Endothelial cell of umbilical vein (primary cell): Measurements from ENCODE around the gene GRK5. TPM values are rescaled to one million over a fixed set of nuclear protein-coding genes. Genes with fewer than 3 reads are reported as not detected.

Experiments
- BruUV-seq: library from RNA; stranded (reverse); fragments of 400-500 nt; replicated peaks from 2 replicates; lab custom pipeline; 2021; lab: Mats Ljungman, UMichigan
- CTCF ChIA-PET: fragments of 300-600, 350-600 bp; sonication (Branson Sonifier 250); formaldehyde crosslinking; loops from one replicate; lab custom pipeline; 2021; ENCODE audit warnings: antibody characterized with exemption, inconsistent platforms; lab: Charles Lee
- POLR2A ChIA-PET: fragments of 300-600, 350-600 bp; sonication (Branson Sonifier 250); formaldehyde crosslinking; loops from one replicate; lab custom pipeline; 2021; ENCODE audit warnings: antibody characterized with exemption, inconsistent platforms; lab: Charles Lee
- DNase-seq: peaks from one replicate; pipeline ENCODE4 v3.0.0-alpha.2; 2011; ENCODE audit warnings: low read depth, low spot score
- FAIRE-seq: peaks from 2 replicates; lab custom pipeline; 2011; peaks lifted over from hg19 to GRCh38; lab: Jason Lieb, UNC
- H2AFZ ChIP-seq: 2 replicates; pipeline ENCODE4 v1.6.0; 2012; ENCODE audit warnings: low read depth, low read length, control low read depth, inconsistent platforms
- H3K27ac ChIP-seq: 2 replicates; pipeline ENCODE4 v1.5.1; 2011; ENCODE audit warnings: low read depth, mild to moderate bottlenecking, control low read depth, low read length, moderate library complexity; ENCODE audit not compliant: insufficient read depth
- H3K27me3 ChIP-seq, 2 experiments: 2 replicates each; pipeline versions ENCODE4 v1.6.0 to v1.6.1; 2011; ENCODE audit warnings: low read length in 2 of 2, mixed read lengths in 1 of 2; ENCODE audit not compliant: control insufficient read depth in 2 of 2, insufficient read depth in 2 of 2
- H3K36me3 ChIP-seq, 2 experiments: 2 replicates in 1 of 2; 3 replicates in 1 of 2; pipeline ENCODE4 v1.5.1; 2011; ENCODE audit warnings: low read length in 2 of 2, mild to moderate bottlenecking in 1 of 2, moderate library complexity in 1 of 2; ENCODE audit not compliant: control insufficient read depth in 2 of 2, insufficient read depth in 2 of 2; ENCODE audit errors: extremely low read depth in 1 of 2
- H3K4me1 ChIP-seq: 3 replicates; pipeline ENCODE4 v1.5.1; 2011; ENCODE audit warnings: mild to moderate bottlenecking, low read length; ENCODE audit not compliant: control insufficient read depth, insufficient read depth; ENCODE audit errors: extremely low read depth
- H3K4me2 ChIP-seq: 2 replicates; pipeline ENCODE4 v1.6.1; 2011; ENCODE audit warnings: low read length, control low read depth, mixed read lengths; ENCODE audit not compliant: insufficient read depth
- H3K4me3 ChIP-seq, 3 experiments: fragments of 200-600 bp in 1 of 3; sonication (generic), shearing (Covaris generic) in 1 of 3; replicated peaks in 1 of 3; 2 replicates each; pipeline ENCODE4 v1.5.1; 2011 to 2016; ENCODE audit warnings: control low read depth in 3 of 3, low read length in 3 of 3, mild to moderate bottlenecking in 2 of 3, inconsistent platforms in 1 of 3, low read depth in 1 of 3, moderate library complexity in 1 of 3; ENCODE audit not compliant: insufficient read depth in 1 of 3
- H3K79me2 ChIP-seq: 2 replicates; pipeline ENCODE4 v1.6.0; 2012; ENCODE audit warnings: low read length, inconsistent platforms; ENCODE audit not compliant: control insufficient read depth, insufficient read depth
- H3K9ac ChIP-seq: replicated peaks from 2 replicates; pipeline ENCODE3; 2011; ENCODE audit warnings: low read length, control low read depth; ENCODE audit not compliant: insufficient read depth; ENCODE audit errors: extremely low read depth
- H3K9me1 ChIP-seq: replicated peaks from 3 replicates; pipeline ENCODE4 v1.6.0; 2011; ENCODE audit warnings: mild to moderate bottlenecking, low read length; ENCODE audit not compliant: control insufficient read depth, insufficient read depth; ENCODE audit errors: extremely low read depth
- H3K9me3 ChIP-seq: replicated peaks from 2 replicates; pipeline ENCODE4 v1.5.1; 2012; ENCODE audit warnings: low read length, inconsistent platforms; ENCODE audit not compliant: control insufficient read depth, insufficient read depth
- H4K20me1 ChIP-seq: replicated peaks from 2 replicates; pipeline ENCODE3; 2011; ENCODE audit warnings: mild to moderate bottlenecking, low read length; ENCODE audit not compliant: control insufficient read depth, insufficient read depth; ENCODE audit errors: extremely low read depth
- EZH2 ChIP-seq: IDR thresholded peaks from 2 replicates; pipeline ENCODE4 v1.6.1; 2012; ENCODE audit warnings: borderline replicate concordance, low read depth, mild to moderate bottlenecking, moderate library complexity, low read length, inconsistent platforms; ENCODE audit not compliant: severe bottlenecking
- FOS ChIP-seq: IDR thresholded peaks from 2 replicates; pipeline ENCODE4 v1.6.1; 2011; ENCODE audit warnings: mild to moderate bottlenecking, low read length, moderate library complexity, borderline replicate concordance; ENCODE audit not compliant: insufficient read depth
- GATA2 ChIP-seq: IDR thresholded peaks from 2 replicates; pipeline ENCODE4 v1.7.0; 2011; ENCODE audit warnings: low read depth, mild to moderate bottlenecking, moderate library complexity, mixed read lengths, low read length; ENCODE audit not compliant: insufficient read length, insufficient read depth
- JUN ChIP-seq: IDR thresholded peaks from 2 replicates; pipeline ENCODE4 v1.6.1; 2011; ENCODE audit warnings: borderline replicate concordance, low read depth; ENCODE audit not compliant: insufficient read length, insufficient read depth
- MAX ChIP-seq: IDR thresholded peaks from 2 replicates; pipeline ENCODE4 v1.6.1; 2011; ENCODE audit not compliant: insufficient read depth, insufficient read length
- MYC ChIP-seq: IDR thresholded peaks from one replicate; pipeline ENCODE4 v1.6.1; 2011; ENCODE audit warnings: mild to moderate bottlenecking, low read depth, low read length
- POLR2A ChIP-seq: IDR thresholded peaks from 2 replicates; pipeline ENCODE4 v1.6.1; 2012; ENCODE audit warnings: low read depth, mild to moderate bottlenecking, control low read depth, low read length
- POLR2AphosphoS5 ChIP-seq: IDR thresholded peaks from 2 replicates; pipeline ENCODE4 v1.6.1; 2012; ENCODE audit warnings: low read depth, mild to moderate bottlenecking, control low read depth, low read length, moderate library complexity; ENCODE audit not compliant: insufficient read depth
- dilution Hi-C: fragments of 300-500 bp; cut with MboI; formaldehyde crosslinking; loops from one replicate; pipeline ENCODE4 v1.15.0; 2019; ENCODE audit warnings: low sequenced_read_pairs; ENCODE audit not compliant: extremely low pct_ligation_motif_present
- intact Hi-C: fragments of 100-400 bp; cut with micrococcal nuclease; formaldehyde crosslinking; loops from one replicate; pipeline ENCODE4 v1.10.0; 2022
- polyA plus RNA-seq, 4 experiments: library from polyadenylated mRNA; depleted of rRNA in 3 of 4; stranded (reverse) in 3 of 4; unstranded in 1 of 4; fragments of >200 nt; gene quantifications; 2 replicates each; pipeline versions ENCODE4 v1.2.1 to v1.2.3, GENCODE V29; 2011 to 2012; ENCODE audit warnings: missing spikeins in 1 of 4
- total RNA-seq: library from RNA; stranded (reverse); gene quantifications from 2 replicates; pipeline ENCODE4 v1.2.3, GENCODE V29; 2021
- TF ChIP-seq, protein P1 (sequence below), 2 donors: IDR thresholded peaks; 1 replicate in 1 of 2; 2 replicates in 1 of 2; pipeline ENCODE4 v1.5.1; 2011; ENCODE audit warnings: low read length in 2 of 2, mild to moderate bottlenecking in 2 of 2, moderate library complexity in 2 of 2, control low read depth in 1 of 2, inconsistent platforms in 1 of 2, low read depth in 1 of 2; ENCODE audit not compliant: insufficient read depth in 1 of 2; ENCODE audit errors: extremely low read depth in 1 of 2

Gene GRK5
- total and polyA plus RNA-seq, 2 donors (not counting 3 experiments of a cell fraction or from before 2014, with no cell fraction given) = 13.1 to 29.5 TPM

DNA sequence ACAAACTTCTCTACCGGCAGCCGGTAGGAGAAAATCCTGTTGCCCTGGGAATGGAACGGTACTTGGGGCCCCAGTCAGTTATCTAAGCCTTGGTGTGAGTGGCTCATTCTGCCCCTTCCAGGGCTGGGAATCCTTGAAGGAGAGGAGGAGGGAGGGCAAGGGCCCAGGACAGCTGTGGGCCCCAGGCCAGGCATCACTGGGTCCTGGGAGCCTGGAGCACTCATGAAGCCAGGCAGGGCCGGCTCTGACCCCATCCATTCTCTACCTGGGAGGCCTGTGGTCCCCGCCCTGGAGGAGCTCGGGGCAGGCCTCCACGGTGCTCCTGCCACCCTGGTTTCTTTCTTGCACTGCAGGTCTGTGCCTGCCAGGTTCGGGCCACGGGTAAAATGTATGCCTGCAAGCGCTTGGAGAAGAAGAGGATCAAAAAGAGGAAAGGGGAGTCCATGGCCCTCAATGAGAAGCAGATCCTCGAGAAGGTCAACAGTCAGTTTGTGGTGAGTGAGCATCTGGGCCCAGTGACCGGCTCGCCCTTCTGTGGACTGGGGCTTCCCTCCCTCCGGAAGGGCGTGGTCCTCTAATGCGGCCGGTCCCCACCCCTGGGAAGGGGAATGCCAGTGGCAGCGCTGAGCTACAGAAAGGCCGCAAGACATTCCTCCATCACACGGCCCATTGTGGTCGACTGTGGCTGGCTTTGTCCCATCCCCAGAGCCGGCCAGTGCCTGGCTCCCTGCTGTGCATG lies 223.8 kb downstream of the GRK5 start:
- Histone ChIP-seq H3K27ac (no peak overlapping the region), H3K27me3 (no peaks in the 10 kb centered on the region), H3K9me1 (no peaks in the 10 kb centered on the region), H3K9ac (no peak overlapping the region), H3K36me3 (peaks cover 0 to 29% of the 10 kb centered on the region in 2 experiments), H3K9me3 (no peaks in the 10 kb centered on the region), H3K79me2 (no peaks in the 10 kb centered on the region), H2AFZ (no peak overlapping the region), H3K4me3 (no peak overlapping the region), H3K4me2 (no peak overlapping the region), H4K20me1 (no peaks in the 10 kb centered on the region), H3K4me1 (no peaks in the 10 kb centered on the region)
- DNase-seq = no peak
- FAIRE-seq = no peak
- dilution Hi-C loops (no loop called here), intact Hi-C loops (no loop called here)
- CTCF ChIA-PET = interaction anchor here (1.1 to 2.3 kb wide), 3 partner anchors 14 to 228 kb away, joined by 3 to 10 read pairs (median 4); no protein-coding TSS in a partner anchor
- POLR2A ChIA-PET = no interaction called here
- no TSS peak for BruUV-seq
- no peak for TF ChIP-seq FOS
- TF ChIP-seq POLR2AphosphoS5 = no peak
- TF ChIP-seq MYC = no peak
- TF ChIP-seq EZH2 = no peak
- no peak for TF ChIP-seq POLR2A
- TF ChIP-seq, protein P1, sequence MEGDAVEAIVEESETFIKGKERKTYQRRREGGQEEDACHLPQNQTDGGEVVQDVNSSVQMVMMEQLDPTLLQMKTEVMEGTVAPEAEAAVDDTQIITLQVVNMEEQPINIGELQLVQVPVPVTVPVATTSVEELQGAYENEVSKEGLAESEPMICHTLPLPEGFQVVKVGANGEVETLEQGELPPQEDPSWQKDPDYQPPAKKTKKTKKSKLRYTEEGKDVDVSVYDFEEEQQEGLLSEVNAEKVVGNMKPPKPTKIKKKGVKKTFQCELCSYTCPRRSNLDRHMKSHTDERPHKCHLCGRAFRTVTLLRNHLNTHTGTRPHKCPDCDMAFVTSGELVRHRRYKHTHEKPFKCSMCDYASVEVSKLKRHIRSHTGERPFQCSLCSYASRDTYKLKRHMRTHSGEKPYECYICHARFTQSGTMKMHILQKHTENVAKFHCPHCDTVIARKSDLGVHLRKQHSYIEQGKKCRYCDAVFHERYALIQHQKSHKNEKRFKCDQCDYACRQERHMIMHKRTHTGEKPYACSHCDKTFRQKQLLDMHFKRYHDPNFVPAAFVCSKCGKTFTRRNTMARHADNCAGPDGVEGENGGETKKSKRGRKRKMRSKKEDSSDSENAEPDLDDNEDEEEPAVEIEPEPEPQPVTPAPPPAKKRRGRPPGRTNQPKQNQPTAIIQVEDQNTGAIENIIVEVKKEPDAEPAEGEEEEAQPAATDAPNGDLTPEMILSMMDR (IDR thresholded peaks at IDR 0.05; ENCODE audit: extremely low read depth in 1 of 2, insufficient read depth in 1 of 2, low read depth in 1 of 2, low read length in 2 of 2) = no peak
- no peak for TF ChIP-seq JUN
- TF ChIP-seq GATA2 = no peak
- no peak for TF ChIP-seq MAX
